ENCODE measurements around the gene KLHL11. TPM values are rescaled to one million over a fixed set of nuclear protein-coding genes. Genes with fewer than 3 reads are reported as not detected.

KLHL11 gene
- total and polyA plus RNA-seq, 10 of the 15 experiments (the other 5 are each of a cell fraction or from before 2014, with no cell fraction given), result 0.07 to 17.2 (median 10.1) TPM

GRCh38 chr17:41888332-41888965 lies 23.2 kb upstream of the KLHL11 start:
- intact Hi-C loops (cut with micrococcal nuclease; ENCODE audit: unreplicated experiment) (no loop called here), in situ Hi-C loops (cut with MboI) (no loop called here)
- no peak overlapping the region for H2AFZ ChIP-seq (ENCODE audit: control insufficient read depth, low read depth, low read length)
- CTCF ChIA-PET, result interaction anchor here (0.6 kb wide), 1 partner anchor 27 kb away, joined by 3 read pairs; no protein-coding TSS in a partner anchor
- RAD21 ChIA-PET (ENCODE audit: unreplicated experiment), result no interaction called here
- POLR2A ChIA-PET, result no interaction called here
- H3K36me3 ChIP-seq (ENCODE audit: control insufficient read depth in 2 of 2, insufficient read depth in 2 of 2, low read length in 1 of 2), result peaks cover 33 to 42% of the 10 kb centered on the region in 2 experiments
- DNase-seq (ENCODE audit: low read depth, low spot score), result no peak
- no peak for ATAC-seq
- no TSS peak for BruUV-seq (replicated peaks)
- no peak overlapping the region for H3K4me2 ChIP-seq (ENCODE audit: control insufficient read depth, insufficient read depth)
- H3K27me3 ChIP-seq (replicated peaks in 1 of 2; ENCODE audit: control insufficient read depth in 2 of 2, insufficient read depth in 2 of 2, low read length in 1 of 2), result no peaks in the 10 kb centered on the region
- H3K4me3 ChIP-seq, result no peak overlapping the region
- no peaks in the 10 kb centered on the region for H3K9me3 ChIP-seq (replicated peaks; ENCODE audit: control insufficient read depth, insufficient read depth, low read length)
- no peak overlapping the region for H3K9ac ChIP-seq (ENCODE audit: control insufficient read depth, insufficient read depth, low read length)
- SMC1A ChIA-PET (ENCODE audit: uncharacterized antibody, unreplicated experiment), result no interaction called here
- FAIRE-seq, result no peak
- WGBS (ENCODE audit: insufficient coverage, insufficient replicate concordance, low lambda C conversion rate, missing lambda C conversion rate), result 97% methylated on average over 6 of the region's 6 CpGs
- no peaks in the 10 kb centered on the region for H3K4me1 ChIP-seq (ENCODE audit: control insufficient read depth, insufficient read depth, low read length)
- no peaks in the 10 kb centered on the region for H3K79me2 ChIP-seq (ENCODE audit: control insufficient read depth, insufficient read depth, low read length)
- TF ChIP-seq ELK1 (IDR thresholded peaks at IDR 0.05; ENCODE audit: low read depth, low read length), result no peak
- no peak for TF ChIP-seq BCL3 (IDR thresholded peaks at IDR 0.05; ENCODE audit: borderline replicate concordance, insufficient read depth, low read depth, low read length, poor library complexity, severe bottlenecking)
- TF ChIP-seq BCLAF1 (IDR thresholded peaks at IDR 0.05), result no peak
- no peak for TF ChIP-seq HCFC1 (IDR thresholded peaks at IDR 0.05; ENCODE audit: low read length)
- no peak for TF ChIP-seq MLLT1 (IDR thresholded peaks at IDR 0.05)
- H3K27ac ChIP-seq (ENCODE audit: control insufficient read depth, insufficient read depth), result no peak overlapping the region
- H4K20me1 ChIP-seq (ENCODE audit: control insufficient read depth, insufficient read depth), result no peaks in the 10 kb centered on the region
